Glomerular visceral epithelial cell (primary cell): ENCODE data around the gene ECT2.
"Not testable (repeated sequence)": the region's sequence is repeated elsewhere in the genome, so short reads cannot be mapped to it uniquely, and the experiment has no call there.

ENCODE experiments used
- DNase-seq: peaks from one replicate; pipeline ENCODE4 v3.0.0-alpha.2; 2016; ENCODE audit errors: extremely low spot score

ECT2 gene

GRCh38 chr3:172808969-172809546 is 58.5 kb downstream of the ECT2 start:
- no peak for DNase-seq

- DNase-seq, result no peak
These were observed 60.6 kb downstream of the ECT2 start for GRCh38 chr3:172811099-172811498.

GRCh38 chr3:172813462-172813861 is 62.9 kb downstream of the ECT2 start:
- DNase-seq, result no peak

- DNase-seq, result no peak
These were observed 64.2 kb downstream of the ECT2 start for GRCh38 chr3:172814738-172815137.

- no peak for DNase-seq
These were observed 65.3 kb downstream of the ECT2 start for GRCh38 chr3:172815857-172816256.

GRCh38 chr3:172816281-172816680 is 65.8 kb downstream of the ECT2 start:
- no peak for DNase-seq

- no peak for DNase-seq
These were observed 66.4 kb downstream of the ECT2 start for GRCh38 chr3:172816968-172817367.

GRCh38 chr3:172820492-172820891 is 70.0 kb downstream of the ECT2 start:
- DNase-seq, result no peak

- DNase-seq, result no peak
These were observed 73.7 kb downstream of the ECT2 start for GRCh38 chr3:172824229-172824628.

GRCh38 chr3:172827231-172827630 is 76.7 kb downstream of the ECT2 start:
- DNase-seq, result not testable (repeated sequence)

- DNase-seq, result no peak
These were observed 82.5 kb downstream of the ECT2 start for GRCh38 chr3:172832983-172833382.

- peak; percentile 45 for DNase-seq
These were observed 86.0 kb downstream of the ECT2 start for GRCh38 chr3:172836390-172836997.

- DNase-seq, result no peak
These were observed 89.2 kb downstream of the ECT2 start for GRCh38 chr3:172839679-172840078.

- no peak for DNase-seq
These were observed 89.9 kb downstream of the ECT2 start for GRCh38 chr3:172840463-172840862.

- no peak for DNase-seq
These were observed 90.4 kb downstream of the ECT2 start for GRCh38 chr3:172840913-172841312.

GRCh38 chr3:172844428-172844827 is 93.9 kb downstream of the ECT2 start:
- DNase-seq, result no peak

GRCh38 chr3:172846103-172846561 is 95.6 kb downstream of the ECT2 start:
- no peak for DNase-seq

- peak; percentile 74 for DNase-seq
These were observed 96.2 kb downstream of the ECT2 start for GRCh38 chr3:172846706-172847105.

GRCh38 chr3:172847292-172847691 is 96.8 kb downstream of the ECT2 start:
- no peak for DNase-seq

GRCh38 chr3:172848910-172849309 is 98.4 kb downstream of the ECT2 start:
- DNase-seq, result peak; percentile 18

- DNase-seq, result no peak
These were observed 102.5 kb downstream of the ECT2 start for GRCh38 chr3:172853005-172853404.

- no peak for DNase-seq
These were observed 103.6 kb downstream of the ECT2 start for GRCh38 chr3:172853921-172854666.

GRCh38 chr3:172855037-172855436 is 104.5 kb downstream of the ECT2 start:
- no peak for DNase-seq
